CD4-positive, CD25-positive, alpha-beta regulatory T cell (primary cell): ENCODE measurements around the gene KCNB1. TPM values are rescaled to one million over a fixed set of nuclear protein-coding genes. Genes with fewer than 3 reads are reported as not detected.
"Not testable (repeated sequence)": the region's sequence is repeated elsewhere in the genome, so short reads cannot be mapped to it uniquely, and the experiment has no call there.

Experiments used
- ATAC-seq, 2 donors: fragments of 150-1000 bp; cut with Tn5 transposase; one replicate each; pipeline ENCODE4 v1.10.0; 2021; ENCODE audit warnings: low read depth in 2 of 2, moderate number of reproducible peaks in 2 of 2, moderate library complexity in 1 of 2
- DNase-seq, 3 donors: peaks; one replicate each; pipeline versions ENCODE4 v3.0.0 to v3.0.0-alpha.2; 2012 to 2022; ENCODE audit warnings: mixed read lengths in 1 of 3
- H3K27ac ChIP-seq: one replicate; pipeline ENCODE4 v1.7.0; 2013; ENCODE audit warnings: mild to moderate bottlenecking, low read length; ENCODE audit not compliant: insufficient read depth, poor library complexity, severe bottlenecking
- H3K27me3 ChIP-seq: one replicate; pipeline ENCODE4 v1.7.0; 2013; ENCODE audit warnings: low read length; ENCODE audit not compliant: control insufficient read depth, insufficient read depth
- H3K36me3 ChIP-seq: one replicate; pipeline ENCODE4 v1.7.0; 2013; ENCODE audit warnings: mild to moderate bottlenecking, low read length, moderate library complexity; ENCODE audit not compliant: control insufficient read depth, insufficient read depth
- H3K4me1 ChIP-seq: 2 replicates; pipeline ENCODE4 v1.7.0; 2013; ENCODE audit warnings: mild to moderate bottlenecking, low read length; ENCODE audit not compliant: insufficient read depth, control insufficient read depth, poor library complexity, severe bottlenecking
- H3K4me3 ChIP-seq: one replicate; pipeline ENCODE4 v1.7.0; 2013; ENCODE audit warnings: low read depth, mild to moderate bottlenecking, low read length, moderate library complexity
- H3K9me3 ChIP-seq, 2 experiments: 1 replicate in 1 of 2; 2 replicates in 1 of 2; pipeline ENCODE4 v1.7.0; 2013; ENCODE audit warnings: low read length in 2 of 2, mild to moderate bottlenecking in 1 of 2, moderate library complexity in 1 of 2; ENCODE audit not compliant: control insufficient read depth in 2 of 2
- H3K27ac Mint-ChIP-seq, 3 donors: one replicate each; pipeline ENCODE4 v1.8.0; 2020 to 2022; ENCODE audit warnings: mild to moderate bottlenecking in 3 of 3, mixed read lengths in 3 of 3, moderate library complexity in 2 of 3
- H3K27me3 Mint-ChIP-seq: one replicate; pipeline ENCODE4 v1.8.0; 2022; ENCODE audit warnings: mild to moderate bottlenecking, mixed read lengths
- H3K36me3 Mint-ChIP-seq: one replicate; pipeline ENCODE4 v1.8.0; 2020; ENCODE audit warnings: mixed read lengths
- H3K4me1 Mint-ChIP-seq, 4 donors: one replicate each; pipeline ENCODE4 v1.8.0; 2020 to 2022; ENCODE audit warnings: mixed read lengths in 4 of 4, mild to moderate bottlenecking in 1 of 4
- H3K4me3 Mint-ChIP-seq, 4 donors: one replicate each; pipeline ENCODE4 v1.8.0; 2020 to 2022; ENCODE audit warnings: mild to moderate bottlenecking in 4 of 4, mixed read lengths in 4 of 4, moderate library complexity in 3 of 4
- H3K9me3 Mint-ChIP-seq, 7 donors: one replicate each; pipeline ENCODE4 v1.8.0; 2020 to 2022; ENCODE audit warnings: mixed read lengths in 7 of 7, mild to moderate bottlenecking in 3 of 7, moderate library complexity in 2 of 7
- polyA plus RNA-seq, 4 donors: library from polyadenylated mRNA; unstranded; fragments of 300-500 nt; fragmentation: Illumina TruSeq; gene quantifications; one replicate each; pipeline ENCODE4 v1.2.3, GENCODE V29; 2021
- total RNA-seq: library from RNA; stranded (reverse); gene quantifications from one replicate; pipeline ENCODE4 v1.2.3, GENCODE V29; 2022

Gene KCNB1
- total and polyA plus RNA-seq, 5 donors from 2014 or later = 0.02 to 0.05 TPM; not detected in 3

GRCh38 chr20:49315580-49315979 is 166.9 kb downstream of the KCNB1 start:
- H3K27ac Mint-ChIP-seq = no peak overlapping the region
- ATAC-seq = no peak
- H3K4me3 ChIP-seq = no peak overlapping the region
- H3K27me3 ChIP-seq = peaks cover 25% of the 10 kb centered on the region
- H3K4me1 ChIP-seq = peaks cover 14% of the 10 kb centered on the region
- no peak for DNase-seq
- peaks cover 68% of the 10 kb centered on the region for H3K27me3 Mint-ChIP-seq
- no peaks in the 10 kb centered on the region for H3K36me3 ChIP-seq
- H3K4me1 Mint-ChIP-seq = peaks cover 0 to 16% (median 10%) of the 10 kb centered on the region in 4 donors
- H3K27ac ChIP-seq = no peak overlapping the region
- H3K9me3 Mint-ChIP-seq = peaks cover 0 to 2% (median 0%) of the 10 kb centered on the region in 7 donors
- H3K9me3 ChIP-seq = peaks cover under 1 to 2% of the 10 kb centered on the region in 2 experiments
- H3K36me3 Mint-ChIP-seq = peaks cover 3% of the 10 kb centered on the region
- H3K4me3 Mint-ChIP-seq = no peak overlapping the region

- H3K9me3 Mint-ChIP-seq, H3K36me3 ChIP-seq, H3K4me3 Mint-ChIP-seq, H3K4me3 ChIP-seq, H3K27ac ChIP-seq, H3K27ac Mint-ChIP-seq, H3K36me3 Mint-ChIP-seq, H3K9me3 ChIP-seq, DNase-seq, ATAC-seq: not testable (repeated sequence)
- Histone ChIP-seq H3K4me1 (peaks cover 11% of the 10 kb centered on the region), H3K27me3 (peaks cover 22% of the 10 kb centered on the region)
- peaks cover 0 to 11% (median 8%) of the 10 kb centered on the region in 4 donors for H3K4me1 Mint-ChIP-seq
- peaks cover 62% of the 10 kb centered on the region for H3K27me3 Mint-ChIP-seq
Measured at GRCh38 chr20:49314052-49314451, 168.4 kb downstream of the KCNB1 start.

Other genes with a start within 250 kb of the KCNB1 start
- gene ZNFX1, start 204.6 kb downstream of the KCNB1 start, total RNA-seq = 64.6 TPM
- 10 to 100 TPM; 35.4 to 55.1 (median 50.2) TPM for gene ZNFX1, start 204.6 kb downstream of the KCNB1 start, polyA plus RNA-seq
- gene PTGIS, start 85.5 kb upstream of the KCNB1 start, total RNA-seq = not detected
- not detected for gene PTGIS, start 85.5 kb upstream of the KCNB1 start, polyA plus RNA-seq
- 13.6 TPM for gene B4GALT5, start 231.2 kb upstream of the KCNB1 start, total RNA-seq
- gene B4GALT5, start 231.2 kb upstream of the KCNB1 start, polyA plus RNA-seq = 1 to 10 TPM in 2 of 4 donors, under 1 TPM in 2; 0.45 to 1.5 (median 1.00) TPM